HFF-Myc (cell line): ENCODE results near the gene RGMA.

ENCODE experiments used
- DNase-seq: peaks from one replicate; pipeline ENCODE4 v3.0.0-alpha.2; 2011; ENCODE audit warnings: low read depth; ENCODE audit errors: extremely low read depth
- H3K4me3 ChIP-seq: replicated peaks from 2 replicates; pipeline ENCODE4 v1.5.1; 2011; ENCODE audit warnings: low read depth, mild to moderate bottlenecking, control low read depth, low read length
- CTCF ChIP-seq: IDR thresholded peaks from 2 replicates; pipeline ENCODE4 v1.5.1; 2012; ENCODE audit warnings: mild to moderate bottlenecking, low read depth, low read length, control low read depth; ENCODE audit errors: missing control alignments

The RGMA gene

GRCh38 chr15:93088981-93089726 lies at the start of gene RGMA:
TSS of gene RGMA (minus strand) at chr15:93089211. CDS start at chr15:93088932, 279 bp downstream.
- TF ChIP-seq CTCF, result no peak
- DNase-seq, result no peak
- peak within 1 kb of the TSS; percentile 15 for H3K4me3 ChIP-seq

- DNase-seq, result no peak
- no peak overlapping the region for H3K4me3 ChIP-seq
- no peak for TF ChIP-seq CTCF
Observed at GRCh38 chr15:93136606-93137005, 47.6 kb upstream of the RGMA start.

- H3K4me3 ChIP-seq, result no peak overlapping the region
- TF ChIP-seq CTCF, result no peak
- no peak for DNase-seq
Observed at GRCh38 chr15:93135997-93136397, 47.0 kb upstream of the RGMA start.

DNA sequence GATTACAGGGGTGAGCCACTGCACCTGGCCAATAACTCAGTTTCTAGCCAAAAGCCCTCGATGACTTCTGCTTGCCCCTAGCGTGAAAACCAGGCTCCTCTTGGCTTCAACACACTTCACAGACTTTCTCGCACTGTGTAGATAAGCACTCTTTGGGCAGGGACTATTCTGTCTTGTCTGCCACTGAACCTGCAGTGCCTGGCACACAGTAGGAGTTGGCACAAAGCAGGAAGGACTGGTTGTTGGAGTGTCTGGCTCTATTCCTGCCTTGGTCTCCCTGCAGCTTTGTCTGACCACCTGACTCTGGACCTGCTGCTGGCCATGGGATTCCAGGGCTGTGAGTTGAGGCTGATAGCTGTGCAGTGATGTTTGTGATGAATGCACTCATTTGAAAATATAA lies 46.4 kb upstream of the RGMA start:
- no peak overlapping the region for H3K4me3 ChIP-seq
- DNase-seq, result no peak
- no peak for TF ChIP-seq CTCF

DNA sequence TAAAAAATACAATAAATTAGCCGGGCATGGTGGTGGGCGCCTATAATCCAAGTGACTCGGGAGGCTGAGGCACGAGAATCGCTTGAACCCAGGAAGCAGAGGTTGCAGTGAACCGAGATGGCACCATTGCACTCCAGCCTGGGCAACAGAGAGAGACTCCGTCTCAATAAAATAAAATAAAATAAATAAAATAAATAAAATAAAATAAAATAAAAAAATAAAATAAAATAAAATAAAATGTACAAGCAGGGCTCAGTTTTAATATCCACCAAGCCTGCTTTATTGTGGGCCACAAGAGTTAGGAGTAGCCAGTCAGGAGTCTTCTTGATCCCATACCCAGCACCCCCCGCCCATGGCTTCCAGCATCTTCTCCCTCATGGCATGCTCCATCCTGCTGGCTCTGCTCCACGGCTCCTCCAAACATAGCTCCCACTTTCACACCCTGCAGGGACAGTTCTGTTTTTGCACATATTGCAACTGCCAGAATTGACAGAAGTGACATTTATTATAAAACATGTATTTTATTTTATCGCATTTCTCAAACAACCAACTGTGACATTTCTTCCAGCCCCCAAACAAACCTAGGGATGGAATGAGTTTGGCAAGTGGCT lies 42.6 kb upstream of the RGMA start:
- H3K4me3 ChIP-seq, result no peak overlapping the region
- no peak for DNase-seq
- no peak for TF ChIP-seq CTCF

GRCh38 chr15:93129702-93130488 lies 40.9 kb upstream of the RGMA start:
- no peak overlapping the region for H3K4me3 ChIP-seq
- TF ChIP-seq CTCF, result no peak

More at GRCh38 chr15:93129702-93130488, 40.9 kb upstream of the RGMA start:
- DNase-seq, result no peak
